Measurements from ENCODE around the gene GIT1.
A peak's percentile ranks its signal among the peaks of the same experiment; 100 is the strongest.

GIT1 gene

DNA sequence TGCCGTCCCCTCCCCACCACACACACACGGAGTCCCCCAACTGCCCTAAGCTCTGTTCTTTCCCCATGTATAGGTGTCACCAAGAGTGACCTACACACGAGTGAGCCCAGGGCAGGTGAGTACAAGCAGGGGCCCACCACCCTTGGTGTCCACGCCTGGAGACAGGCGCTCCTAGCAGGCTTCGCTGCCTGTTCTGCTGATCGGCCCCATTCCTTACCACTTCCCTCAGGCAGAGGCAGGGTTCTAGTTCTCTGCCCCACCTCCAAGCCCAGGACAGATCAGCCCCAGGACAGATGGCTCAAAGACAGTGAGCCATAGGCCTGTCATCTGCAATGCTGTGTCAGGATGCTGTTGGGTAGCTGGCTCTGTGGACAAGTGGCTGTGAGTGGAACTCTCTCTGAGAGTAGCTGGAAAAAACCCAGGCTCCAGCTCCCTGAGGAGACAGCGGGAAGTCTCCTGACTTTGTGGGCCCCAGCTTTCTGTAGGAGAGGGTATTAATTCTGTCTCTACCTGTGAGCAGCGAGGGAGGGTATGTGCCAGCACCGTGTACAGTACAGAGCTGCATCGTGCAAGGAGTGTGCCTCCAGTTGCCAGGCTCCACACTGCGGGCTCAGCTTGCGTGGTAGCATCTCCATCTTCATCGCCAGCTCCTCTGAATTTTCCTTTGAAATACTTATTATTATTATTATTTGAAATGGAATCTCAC, 20.1 kb downstream of the GIT1 start:
- DNase-seq (ENCODE audit: low spot score) = peak; percentile 19
- ChIA-PET CTCF (interaction anchor here (1.0 to 1.7 kb wide), 2 partner anchors 22 to 39 kb away, joined by 3 to 4 read pairs; no protein-coding TSS in a partner anchor), POLR2A (ENCODE audit: low non-redundant PET) (interaction anchor here (0.5 kb wide), 1 partner anchor 13 kb away, joined by 6 read pairs; no protein-coding TSS in a partner anchor)
- no peak for TF ChIP-seq CTCF (conservative IDR thresholded peaks at IDR 0.05; ENCODE audit: low read depth)
- H3K27ac ChIP-seq = peak overlapping the region; percentile 98

DNA sequence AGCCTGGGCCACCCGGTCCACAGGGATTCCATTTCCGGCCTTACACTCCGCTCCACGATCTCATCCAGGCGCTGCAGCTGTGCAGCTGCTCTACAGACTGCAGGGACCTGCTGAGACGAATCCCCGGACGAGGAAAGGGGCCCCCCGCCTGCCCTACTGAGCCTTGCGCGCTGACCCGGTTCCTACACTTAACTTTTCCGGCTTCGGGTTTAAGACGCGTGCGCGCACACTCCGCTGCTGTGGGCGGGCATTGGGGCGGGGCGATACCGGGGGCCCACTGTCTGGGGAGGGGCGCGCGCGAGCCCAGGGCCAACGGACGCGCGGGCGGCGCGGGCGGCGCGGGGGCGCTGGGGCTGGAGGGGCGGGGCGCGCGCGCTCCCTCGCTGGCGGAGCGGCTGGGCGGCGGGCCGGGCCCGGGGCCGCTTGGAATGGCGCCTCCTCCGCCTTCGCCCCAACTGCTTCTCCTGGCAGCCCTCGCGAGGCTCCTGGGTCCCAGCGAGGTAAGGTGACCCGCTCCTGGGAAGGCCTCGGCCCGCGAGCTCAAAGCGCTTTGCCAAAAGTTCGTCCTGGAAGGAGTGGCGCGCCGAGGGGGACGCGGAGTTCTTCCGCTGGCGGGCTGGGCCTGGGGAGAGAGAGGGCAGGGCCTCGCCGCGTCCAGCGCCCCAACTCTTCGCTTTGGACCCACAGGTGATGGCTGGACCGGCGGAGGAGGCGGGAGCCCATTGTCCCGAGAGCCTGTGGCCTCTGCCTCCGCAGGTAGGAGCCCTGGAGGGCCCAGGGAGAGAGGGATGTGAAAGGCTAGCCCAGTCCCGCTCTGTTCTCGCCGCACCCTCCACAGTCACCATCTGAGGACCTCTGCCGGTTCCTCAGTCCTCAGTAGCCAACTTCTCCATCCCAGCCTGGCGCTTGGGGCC, 20.9 kb downstream of the GIT1 start, which contains the start of gene TP53I13:
TSS of gene TP53I13 (plus strand) at position 371 of the 914 bp plus-strand sequence. CDS start at position 429, 58 bp downstream.
- ChIA-PET POLR2A (ENCODE audit: low non-redundant PET) (interaction anchor here (0.5 kb wide), 1 partner anchor 13 kb away, joined by 6 read pairs; no protein-coding TSS in a partner anchor), CTCF (interaction anchor here (0.5 to 1.5 kb wide), 5 partner anchors 12 to 551 kb away, joined by 3 to 5 read pairs (median 3); no protein-coding TSS in a partner anchor)
- peak; percentile 80 for DNase-seq (ENCODE audit: low spot score)
- H3K27ac ChIP-seq = peak within 1 kb of the TSS; percentile 98
- no peak for TF ChIP-seq CTCF (conservative IDR thresholded peaks at IDR 0.05; ENCODE audit: low read depth)

DNA sequence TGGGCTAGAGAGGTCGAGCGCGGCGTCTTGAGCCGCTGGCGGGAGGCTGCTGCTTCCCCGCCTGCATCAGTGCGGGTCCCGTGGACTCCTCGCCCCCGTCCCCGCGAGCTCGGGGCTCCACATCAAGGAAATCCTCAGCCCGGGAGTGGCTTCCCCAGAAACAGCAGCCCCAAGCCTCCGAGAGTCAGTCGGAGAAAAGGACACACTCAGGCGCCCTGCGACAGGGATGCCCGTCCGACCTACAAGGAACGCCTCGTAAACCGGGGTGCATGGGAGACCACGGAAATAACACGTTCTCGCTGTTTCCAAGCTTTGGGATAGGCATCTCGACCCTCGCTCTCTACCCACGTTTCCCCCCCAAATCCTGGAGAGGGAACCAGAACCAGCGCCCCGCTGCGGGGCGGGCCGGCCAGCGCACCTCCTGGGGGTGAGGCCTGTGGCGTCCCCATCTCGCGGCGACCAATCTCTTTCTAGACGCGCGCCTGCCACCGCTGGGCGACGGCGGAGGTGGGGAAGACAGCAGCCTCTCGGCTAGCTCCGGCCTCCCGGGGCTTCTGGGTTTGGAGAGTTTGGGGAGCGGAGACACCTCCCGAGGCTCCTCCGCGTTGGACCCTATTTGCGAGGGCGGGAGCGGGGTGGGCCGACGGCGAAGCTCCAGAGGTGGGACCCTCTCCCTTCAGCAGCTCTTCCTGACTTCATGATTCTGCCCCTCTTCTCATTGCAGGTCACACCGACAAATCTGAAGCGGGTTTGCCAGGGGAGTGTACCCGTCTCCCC, 21.7 kb downstream of the GIT1 start:
- peak; percentile 62 for TF ChIP-seq CTCF (conservative IDR thresholded peaks at IDR 0.05; ENCODE audit: low read depth)
- H3K27ac ChIP-seq = peak overlapping the region; percentile 98
- POLR2A ChIA-PET (ENCODE audit: low non-redundant PET) = interaction anchor here (1.0 kb wide), 1 partner anchor 176 kb away, joined by 4 read pairs; no protein-coding TSS in a partner anchor
- peak; percentile 51 for DNase-seq (ENCODE audit: low spot score)
- CTCF ChIA-PET = interaction anchor here (0.5 to 1.5 kb wide), 5 partner anchors 12 to 551 kb away, joined by 3 to 7 read pairs (median 4); partner anchors contain the start of gene ANKRD13B

DNA sequence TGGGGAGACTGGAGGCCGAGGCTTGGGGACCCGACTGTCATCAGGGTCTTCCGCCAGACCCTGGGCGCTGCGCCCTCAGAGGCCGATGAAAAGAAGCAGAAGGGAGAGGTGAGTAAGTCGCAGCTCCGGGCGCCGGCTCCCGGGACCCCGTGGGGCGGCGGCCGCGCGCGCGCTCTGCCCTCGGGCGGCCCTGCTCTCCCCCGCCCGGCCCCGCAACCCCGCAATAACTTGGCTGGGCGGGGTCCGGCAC, 22.2 kb downstream of the GIT1 start:
- ChIA-PET POLR2A (ENCODE audit: low non-redundant PET) (interaction anchor here (1.0 kb wide), 1 partner anchor 175 kb away, joined by 4 read pairs; no protein-coding TSS in a partner anchor), CTCF (interaction anchor here (0.6 to 1.5 kb wide), 4 partner anchors 21 to 198 kb away, joined by 3 to 7 read pairs (median 3); partner anchors contain the start of gene ANKRD13B)
- no peak for DNase-seq (ENCODE audit: low spot score)
- peak overlapping the region; percentile 98 for H3K27ac ChIP-seq
- TF ChIP-seq CTCF (conservative IDR thresholded peaks at IDR 0.05; ENCODE audit: low read depth) = no peak

- POLR2A ChIA-PET (ENCODE audit: low non-redundant PET) = interaction anchor here (1.0 kb wide), 1 partner anchor 175 kb away, joined by 4 read pairs; no protein-coding TSS in a partner anchor
Observed at GRCh38 chr17:29566473-29567303, 22.8 kb downstream of the GIT1 start, which contains the start of gene ABHD15. Gene ABHD15, minus strand, starts transcription at chr17:29567037. Its CDS starts 71 bp downstream, at chr17:29566966.

More at GRCh38 chr17:29566473-29567303, 22.8 kb downstream of the GIT1 start, which contains the start of gene ABHD15:
- TF ChIP-seq CTCF (conservative IDR thresholded peaks at IDR 0.05; ENCODE audit: low read depth) = no peak
- H3K27ac ChIP-seq = peak within 1 kb of the TSS; percentile 98
- CTCF ChIA-PET = interaction anchor here (0.6 to 1.5 kb wide), 5 partner anchors 22 to 197 kb away, joined by 3 to 7 read pairs (median 3); partner anchors contain the start of gene ANKRD13B
- DNase-seq (ENCODE audit: low spot score) = peak; percentile 77
